Gastroesophageal sphincter (tissue), 4 donors: Measurements from ENCODE around the gene CCL17. TPM values are rescaled to one million over a fixed set of nuclear protein-coding genes. Genes with fewer than 3 reads are reported as not detected.

ENCODE experiments used
- ATAC-seq: fragments of 150-250 bp; one replicate; pipeline ENCODE4 v1.9.1; 2016; ENCODE audit warnings: mild to moderate bottlenecking, moderate library complexity
- H3K27ac ChIP-seq, 4 donors: fragments of 200-600 bp; sonication (generic) in 3 of 4; 1 replicate in 3 of 4; 2 replicates in 1 of 4; pipeline ENCODE4 v1.5.1; 2016 to 2019
- H3K27me3 ChIP-seq: fragments of 200-600 bp; sonication (generic); one replicate; pipeline ENCODE4 v1.5.1; 2019
- H3K36me3 ChIP-seq, 2 donors: fragments of 200-600 bp; sonication (generic); one replicate each; pipeline ENCODE4 v1.5.1; 2019; ENCODE audit warnings: control low read depth in 1 of 2
- H3K4me1 ChIP-seq, 3 donors: fragments of 200-600 bp; sonication (generic); 1 replicate in 2 of 3; 2 replicates in 1 of 3; pipeline ENCODE4 v1.5.1; 2016 to 2019; ENCODE audit warnings: control low read depth in 2 of 3
- H3K4me3 ChIP-seq, 2 donors: fragments of 200-600 bp; sonication (generic); one replicate each; pipeline ENCODE4 v1.5.1; 2019; ENCODE audit warnings: mild to moderate bottlenecking in 1 of 2, moderate library complexity in 1 of 2
- H3K9me3 ChIP-seq, 3 donors: fragments of 200-600 bp; sonication (generic); one replicate each; pipeline ENCODE4 v1.5.1; 2017 to 2019; ENCODE audit warnings: control low read depth in 2 of 3
- EP300 ChIP-seq: sonication (generic); formaldehyde crosslinking; IDR thresholded peaks from one replicate; pipeline ENCODE4 v1.6.1; 2017; ENCODE audit warnings: antibody characterized with exemption, mild to moderate bottlenecking
- POLR2A ChIP-seq, 2 donors: fragments of 450-650 bp; IDR thresholded peaks; one replicate each; pipeline ENCODE4 v1.6.1; 2017; ENCODE audit warnings: antibody characterized with exemption in 2 of 2, mild to moderate bottlenecking in 2 of 2, moderate library complexity in 1 of 2
- POLR2AphosphoS5 ChIP-seq: sonication (generic); formaldehyde crosslinking; IDR thresholded peaks from one replicate; pipeline ENCODE4 v1.6.1; 2017; ENCODE audit warnings: antibody characterized with exemption
- WGBS, 2 donors: methylation state at CpG; one replicate each; pipeline ENCODE4 v1.1.5; 2018; ENCODE audit warnings: low coverage in 1 of 2; 5-methylcytosine and 5-hydroxymethylcytosine counted together
- total RNA-seq, 4 donors: library from RNA; depleted of rRNA; stranded (reverse); fragments of >200 nt; gene quantifications; one replicate each; pipeline ENCODE4 v1.1.0, GENCODE V29; 2016
- TF ChIP-seq, protein P1 (sequence below), 4 experiments: fragments of 200-600 bp in 2 of 4; fragments of 450-650 bp in 2 of 4; sonication (generic) in 1 of 4; IDR thresholded peaks; one replicate each; pipeline ENCODE4 v1.5.1; 2017 to 2019; ENCODE audit warnings: antibody characterized with exemption in 4 of 4, mild to moderate bottlenecking in 2 of 4, moderate library complexity in 2 of 4

Gene CCL17
- total RNA-seq, 4 donors from 2014 or later = not detected

- whole genome bisulfite sequencing, 2 donors = 5 to 12% methylated on average over 3 to 4 of the region's 28 CpGs
- peak; percentile 15 for ATAC-seq
Observed at GRCh38 chr16:57446531-57447185, 42.1 kb downstream of the CCL17 start.

GRCh38 chr16:57447186-57447962, 42.8 kb downstream of the CCL17 start, which contains the start of the genes CIAPIN1 and COQ9:
Gene CIAPIN1, minus strand, starts transcription at chr16:57447385. Its CDS starts 6,457 bp downstream, at chr16:57440928.
Gene COQ9, plus strand, starts transcription at chr16:57447479. Its CDS starts 27 bp downstream, at chr16:57447506.
- H3K36me3 ChIP-seq = peaks cover 0 to 18% of the 10 kb centered on the region in 2 donors
- TF ChIP-seq, protein P1, sequence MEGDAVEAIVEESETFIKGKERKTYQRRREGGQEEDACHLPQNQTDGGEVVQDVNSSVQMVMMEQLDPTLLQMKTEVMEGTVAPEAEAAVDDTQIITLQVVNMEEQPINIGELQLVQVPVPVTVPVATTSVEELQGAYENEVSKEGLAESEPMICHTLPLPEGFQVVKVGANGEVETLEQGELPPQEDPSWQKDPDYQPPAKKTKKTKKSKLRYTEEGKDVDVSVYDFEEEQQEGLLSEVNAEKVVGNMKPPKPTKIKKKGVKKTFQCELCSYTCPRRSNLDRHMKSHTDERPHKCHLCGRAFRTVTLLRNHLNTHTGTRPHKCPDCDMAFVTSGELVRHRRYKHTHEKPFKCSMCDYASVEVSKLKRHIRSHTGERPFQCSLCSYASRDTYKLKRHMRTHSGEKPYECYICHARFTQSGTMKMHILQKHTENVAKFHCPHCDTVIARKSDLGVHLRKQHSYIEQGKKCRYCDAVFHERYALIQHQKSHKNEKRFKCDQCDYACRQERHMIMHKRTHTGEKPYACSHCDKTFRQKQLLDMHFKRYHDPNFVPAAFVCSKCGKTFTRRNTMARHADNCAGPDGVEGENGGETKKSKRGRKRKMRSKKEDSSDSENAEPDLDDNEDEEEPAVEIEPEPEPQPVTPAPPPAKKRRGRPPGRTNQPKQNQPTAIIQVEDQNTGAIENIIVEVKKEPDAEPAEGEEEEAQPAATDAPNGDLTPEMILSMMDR (IDR thresholded peaks at IDR 0.05) = peak in 1 of 4 experiments; percentile 29
- TF ChIP-seq EP300 (no peak), POLR2A (IDR thresholded peaks at IDR 0.05) (peak; percentile 88 to 89), POLR2AphosphoS5 (peak; percentile 82)
- H3K9me3 ChIP-seq = no peaks in the 10 kb centered on the region
- H3K27me3 ChIP-seq = no peaks in the 10 kb centered on the region
- H3K4me1 ChIP-seq = peaks cover 0 to 55% (median 12%) of the 10 kb centered on the region in 3 donors
- H3K4me3 ChIP-seq = peak within 1 kb of the TSS; percentile 81 to 88
- 0% methylated on average over 6 to 8 of the region's 68 CpGs for WGBS, 2 donors
- peak within 1 kb of the TSS; percentile 85 to 95 (median 94) for H3K27ac ChIP-seq
- peak; percentile 99 for ATAC-seq

More at GRCh38 chr16:57446531-57447185, 42.1 kb downstream of the CCL17 start:
- no peak for TF ChIP-seq EP300
- TF ChIP-seq POLR2AphosphoS5 = no peak
- TF ChIP-seq, protein P1 (IDR thresholded peaks at IDR 0.05) = no peak
- TF ChIP-seq POLR2A (IDR thresholded peaks at IDR 0.05) = no peak
- Histone ChIP-seq H3K36me3 (peaks cover 0 to 11% of the 10 kb centered on the region in 2 donors), H3K4me3 (peak overlapping the region; percentile 81 to 88), H3K4me1 (peaks cover 0 to 55% (median 12%) of the 10 kb centered on the region in 3 donors), H3K27me3 (no peaks in the 10 kb centered on the region), H3K27ac (peak overlapping the region; percentile 85 to 95 (median 94)), H3K9me3 (no peaks in the 10 kb centered on the region)

GRCh38 chr16:57452021-57452420, 47.5 kb downstream of the CCL17 start:
- TF ChIP-seq POLR2A (IDR thresholded peaks at IDR 0.05) (no peak), EP300 (no peak), POLR2AphosphoS5 (no peak)
- TF ChIP-seq, protein P1 (IDR thresholded peaks at IDR 0.05) = no peak
- Histone ChIP-seq H3K9me3 (no peaks in the 10 kb centered on the region), H3K4me3 (no peak overlapping the region), H3K27me3 (no peaks in the 10 kb centered on the region), H3K27ac (no peak overlapping the region), H3K36me3 (peaks cover 3 to 65% of the 10 kb centered on the region in 2 donors), H3K4me1 (peaks cover 0 to 35% (median 5%) of the 10 kb centered on the region in 3 donors)
- ATAC-seq = no peak
- WGBS, 2 donors = 93% methylated on average over 1 of the region's 10 CpGs; no CpG with 5 or more reads in 1 of the 2 donors

- peak; percentile 94 for ATAC-seq
- Histone ChIP-seq H3K27ac (peak within 1 kb of the TSS; percentile 76 to 92 (median 91)), H3K27me3 (no peaks in the 10 kb centered on the region), H3K4me3 (peak within 1 kb of the TSS; percentile 91 to 99), H3K36me3 (peaks cover 0 to 77% of the 10 kb centered on the region in 2 donors), H3K4me1 (peaks cover 3 to 39% (median 16%) of the 10 kb centered on the region in 3 donors), H3K9me3 (no peaks in the 10 kb centered on the region)
- 0 to 2% methylated on average over 5 to 12 of the region's 47 CpGs for WGBS, 2 donors
- TF ChIP-seq POLR2A (IDR thresholded peaks at IDR 0.05) (peak; percentile 94 to 96), POLR2AphosphoS5 (peak; percentile 99), EP300 (no peak)
- TF ChIP-seq, protein P1 (IDR thresholded peaks at IDR 0.05) = peak; percentile 95 to 98 (median 96)
Observed at GRCh38 chr16:57462209-57462977, 57.8 kb downstream of the CCL17 start, which contains the start of gene POLR2C. Gene POLR2C, plus strand, starts transcription at chr16:57462679. Its CDS starts 46 bp downstream, at chr16:57462725.
